Ishikawa (cell line): ENCODE measurements around the gene FTO.

Experiments
- CREB1 ChIP-seq: IDR thresholded peaks from 2 replicates; pipeline ENCODE4 v1.6.1; 2012; ENCODE audit warnings: low read depth
- EP300 ChIP-seq: IDR thresholded peaks from 2 replicates; pipeline ENCODE4 v1.6.1; 2012; ENCODE audit warnings: borderline replicate concordance
- RAD21 ChIP-seq: IDR thresholded peaks from 2 replicates; pipeline ENCODE4 v1.6.1; 2012; ENCODE audit warnings: low read depth
- TAF1 ChIP-seq: IDR thresholded peaks from 2 replicates; pipeline ENCODE4 v1.6.1; 2012; ENCODE audit warnings: low read depth, mild to moderate bottlenecking
- TEAD4 ChIP-seq: IDR thresholded peaks from 2 replicates; pipeline ENCODE4 v1.6.1; 2012
- YY1 ChIP-seq: IDR thresholded peaks from 2 replicates; pipeline ENCODE4 v1.6.1; 2012; ENCODE audit warnings: low read depth
- ZBTB7A ChIP-seq: IDR thresholded peaks from 2 replicates; pipeline ENCODE4 v1.6.1; 2012; ENCODE audit warnings: low read depth

- TF ChIP-seq YY1 (no peak), RAD21 (no peak), TAF1 (no peak), EP300 (no peak), CREB1 (no peak), ZBTB7A (no peak), TEAD4 (no peak)
These were observed 493.8 kb downstream of the FTO start for GRCh38 chr16:54197758-54198157.
